Measurements from ENCODE around the gene PDSS2. TPM values are rescaled to one million over a fixed set of nuclear protein-coding genes. Genes with fewer than 3 reads are reported as not detected.

PDSS2 gene
- total RNA-seq, 1 experiment from 2014 or later: 12.1 TPM

GRCh38 chr6:107271208-107271790, 188.1 kb downstream of the PDSS2 start:
- Histone ChIP-seq H2BK20ac (ENCODE audit: low read depth, low read length, poor library complexity, severe bottlenecking) (no peak overlapping the region), H3K4ac (ENCODE audit: low read depth, low read length) (no peak overlapping the region), H3K56ac (ENCODE audit: insufficient read length, low read depth, low read length) (no peak overlapping the region), H2AK5ac (ENCODE audit: insufficient read length, low read length) (no peak overlapping the region), H3T11ph (ENCODE audit: low read length) (no peak overlapping the region), H3K18ac (ENCODE audit: insufficient read length, low read depth, low read length) (no peak overlapping the region), H3K23ac (ENCODE audit: insufficient read length, low read depth, low read length) (no peak overlapping the region), H3K79me1 (ENCODE audit: insufficient read depth, low read depth, low read length, poor library complexity, severe bottlenecking) (no peaks in the 10 kb centered on the region), H3K27me3 (ENCODE audit: insufficient read depth, low read length) (no peaks in the 10 kb centered on the region), H2AFZ (ENCODE audit: low read length) (no peak overlapping the region), H3K4me2 (ENCODE audit: insufficient read depth, insufficient read length, low read length) (no peak overlapping the region), H2BK12ac (ENCODE audit: insufficient read length, low read depth, low read length) (no peak overlapping the region), H3K14ac (ENCODE audit: insufficient read depth, low read length) (no peak overlapping the region), H3K79me2 (ENCODE audit: insufficient read depth, low read length) (no peaks in the 10 kb centered on the region), H3K4me1 (ENCODE audit: insufficient read depth, low read length) (peaks cover 3% of the 10 kb centered on the region; the same call in 1 of the 2 replicates), H4K5ac (ENCODE audit: insufficient read length, low read depth, low read length) (no peak overlapping the region), H4K8ac (replicated peaks; ENCODE audit: insufficient read length, low read depth, low read length) (no peak overlapping the region), H3K9ac (ENCODE audit: extremely low read depth, insufficient read length, low read length) (no peak overlapping the region), H3K23me2 (ENCODE audit: insufficient read length, low read depth, low read length, poor library complexity, severe bottlenecking) (no peaks in the 10 kb centered on the region), H4K20me1 (ENCODE audit: control insufficient read depth, insufficient read depth, insufficient read length) (no peaks in the 10 kb centered on the region), H3K27ac (ENCODE audit: insufficient read length, low read depth, low read length) (no peak overlapping the region), H2BK15ac (ENCODE audit: low read depth, low read length) (no peak overlapping the region), H4K91ac (ENCODE audit: insufficient read length, low read depth, low read length) (no peak overlapping the region), H3K9me3 (ENCODE audit: control insufficient read depth, low read depth, low read length) (no peaks in the 10 kb centered on the region), H2BK5ac (ENCODE audit: insufficient read length, low read length) (no peak overlapping the region), H2BK120ac (ENCODE audit: low read depth, low read length, poor library complexity, severe bottlenecking) (no peak overlapping the region)
- H3K27me3 Mint-ChIP-seq (ENCODE audit: low read depth): no peaks in the 10 kb centered on the region
- no peak for TF ChIP-seq CTCF (conservative IDR thresholded peaks at IDR 0.05)
- DNase-seq: no peak
- H3K27ac Mint-ChIP-seq: 0 out of 7 replicates have a peak overlapping the region, but pooled peaks of 2 of the 3 experiments have one; percentile 61 to 68
- H3K4me3 Mint-ChIP-seq: no peak overlapping the region
- H3K9me3 Mint-ChIP-seq: no peaks in the 10 kb centered on the region
- no peaks in the 10 kb centered on the region for H3K36me3 Mint-ChIP-seq (ENCODE audit: insufficient read depth in 1 of 3, low read depth in 3 of 3)
- H3K4me1 Mint-ChIP-seq: peaks cover 9 to 10% of the 10 kb centered on the region in 2 experiments
